Right lobe of liver (tissue), 4 donors: ENCODE data around the gene RAVER2.

ENCODE experiments used
- POLR2A ChIP-seq: fragments of 450-650 bp; IDR thresholded peaks from one replicate; pipeline ENCODE4 v1.6.1; 2017; ENCODE audit warnings: antibody characterized with exemption, mild to moderate bottlenecking
- TF ChIP-seq, protein P1 (sequence below), 4 donors: fragments of 200-600 bp in 3 of 4; fragments of 450-650 bp in 1 of 4; IDR thresholded peaks; one replicate each; pipeline versions ENCODE4 v1.5.1 to v1.8.0; 2016 to 2022; ENCODE audit warnings: antibody characterized with exemption in 4 of 4, mild to moderate bottlenecking in 2 of 4
- donor health status: DM: no; HTN: no; CAD: no.
- donor health status: DM: no; HTN: no; CAD: no.
- donor health status: DM: no; HTN: yes; CAD: no.

DNA sequence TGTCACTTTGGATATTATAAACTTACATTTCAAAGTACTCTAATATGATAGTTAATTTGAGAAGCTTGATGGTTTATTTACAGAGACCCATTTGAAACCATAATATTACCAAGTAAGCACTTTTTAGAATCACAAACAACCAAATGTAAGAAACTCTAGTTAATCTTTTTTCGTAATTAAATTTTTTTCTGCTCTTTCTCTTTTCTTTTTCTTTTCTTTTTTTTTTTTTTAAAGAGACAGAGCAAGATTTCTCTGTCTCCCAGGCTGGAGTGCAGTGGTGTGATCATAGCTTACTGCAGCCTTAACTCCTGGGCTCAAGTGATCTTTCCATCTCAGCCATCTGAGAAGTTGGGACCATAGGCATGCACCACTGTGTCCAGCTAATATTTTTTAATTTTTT lies 5.2 kb downstream of the RAVER2 start:
- TF ChIP-seq, protein P1, sequence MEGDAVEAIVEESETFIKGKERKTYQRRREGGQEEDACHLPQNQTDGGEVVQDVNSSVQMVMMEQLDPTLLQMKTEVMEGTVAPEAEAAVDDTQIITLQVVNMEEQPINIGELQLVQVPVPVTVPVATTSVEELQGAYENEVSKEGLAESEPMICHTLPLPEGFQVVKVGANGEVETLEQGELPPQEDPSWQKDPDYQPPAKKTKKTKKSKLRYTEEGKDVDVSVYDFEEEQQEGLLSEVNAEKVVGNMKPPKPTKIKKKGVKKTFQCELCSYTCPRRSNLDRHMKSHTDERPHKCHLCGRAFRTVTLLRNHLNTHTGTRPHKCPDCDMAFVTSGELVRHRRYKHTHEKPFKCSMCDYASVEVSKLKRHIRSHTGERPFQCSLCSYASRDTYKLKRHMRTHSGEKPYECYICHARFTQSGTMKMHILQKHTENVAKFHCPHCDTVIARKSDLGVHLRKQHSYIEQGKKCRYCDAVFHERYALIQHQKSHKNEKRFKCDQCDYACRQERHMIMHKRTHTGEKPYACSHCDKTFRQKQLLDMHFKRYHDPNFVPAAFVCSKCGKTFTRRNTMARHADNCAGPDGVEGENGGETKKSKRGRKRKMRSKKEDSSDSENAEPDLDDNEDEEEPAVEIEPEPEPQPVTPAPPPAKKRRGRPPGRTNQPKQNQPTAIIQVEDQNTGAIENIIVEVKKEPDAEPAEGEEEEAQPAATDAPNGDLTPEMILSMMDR (IDR thresholded peaks at IDR 0.05) = no peak
- no peak for TF ChIP-seq POLR2A
